Endothelial cell of umbilical vein (primary cell): ENCODE results near the gene MYD88. TPM values are rescaled to one million over a fixed set of nuclear protein-coding genes. Genes with fewer than 3 reads are reported as not detected.

Source experiments
- BruUV-seq: library from RNA; stranded (reverse); fragments of 400-500 nt; replicated peaks from 2 replicates; lab custom pipeline; 2021; lab: Mats Ljungman, UMichigan
- CTCF ChIA-PET: fragments of 300-600, 350-600 bp; sonication (Branson Sonifier 250); formaldehyde crosslinking; loops from one replicate; lab custom pipeline; 2021; ENCODE audit warnings: antibody characterized with exemption, inconsistent platforms; lab: Charles Lee
- POLR2A ChIA-PET: fragments of 300-600, 350-600 bp; sonication (Branson Sonifier 250); formaldehyde crosslinking; loops from one replicate; lab custom pipeline; 2021; ENCODE audit warnings: antibody characterized with exemption, inconsistent platforms; lab: Charles Lee
- DNase-seq: peaks from one replicate; pipeline ENCODE4 v3.0.0-alpha.2; 2011; ENCODE audit warnings: low read depth, low spot score
- FAIRE-seq: peaks from 2 replicates; lab custom pipeline; 2011; peaks lifted over from hg19 to GRCh38; lab: Jason Lieb, UNC
- H2AFZ ChIP-seq: 2 replicates; pipeline ENCODE4 v1.6.0; 2012; ENCODE audit warnings: low read depth, low read length, control low read depth, inconsistent platforms
- H3K27ac ChIP-seq: 2 replicates; pipeline ENCODE4 v1.5.1; 2011; ENCODE audit warnings: low read depth, mild to moderate bottlenecking, control low read depth, low read length, moderate library complexity; ENCODE audit not compliant: insufficient read depth
- H3K27me3 ChIP-seq, 2 experiments: 2 replicates each; pipeline versions ENCODE4 v1.6.0 to v1.6.1; 2011; ENCODE audit warnings: low read length in 2 of 2, mixed read lengths in 1 of 2; ENCODE audit not compliant: control insufficient read depth in 2 of 2, insufficient read depth in 2 of 2
- H3K36me3 ChIP-seq, 2 experiments: 2 replicates in 1 of 2; 3 replicates in 1 of 2; pipeline ENCODE4 v1.5.1; 2011; ENCODE audit warnings: low read length in 2 of 2, mild to moderate bottlenecking in 1 of 2, moderate library complexity in 1 of 2; ENCODE audit not compliant: control insufficient read depth in 2 of 2, insufficient read depth in 2 of 2; ENCODE audit errors: extremely low read depth in 1 of 2
- H3K4me1 ChIP-seq: 3 replicates; pipeline ENCODE4 v1.5.1; 2011; ENCODE audit warnings: mild to moderate bottlenecking, low read length; ENCODE audit not compliant: control insufficient read depth, insufficient read depth; ENCODE audit errors: extremely low read depth
- H3K4me2 ChIP-seq: 2 replicates; pipeline ENCODE4 v1.6.1; 2011; ENCODE audit warnings: low read length, control low read depth, mixed read lengths; ENCODE audit not compliant: insufficient read depth
- H3K4me3 ChIP-seq, 3 experiments: fragments of 200-600 bp in 1 of 3; sonication (generic), shearing (Covaris generic) in 1 of 3; replicated peaks in 1 of 3; 2 replicates each; pipeline ENCODE4 v1.5.1; 2011 to 2016; ENCODE audit warnings: control low read depth in 3 of 3, low read length in 3 of 3, mild to moderate bottlenecking in 2 of 3, inconsistent platforms in 1 of 3, low read depth in 1 of 3, moderate library complexity in 1 of 3; ENCODE audit not compliant: insufficient read depth in 1 of 3
- H3K79me2 ChIP-seq: 2 replicates; pipeline ENCODE4 v1.6.0; 2012; ENCODE audit warnings: low read length, inconsistent platforms; ENCODE audit not compliant: control insufficient read depth, insufficient read depth
- H3K9ac ChIP-seq: replicated peaks from 2 replicates; pipeline ENCODE3; 2011; ENCODE audit warnings: low read length, control low read depth; ENCODE audit not compliant: insufficient read depth; ENCODE audit errors: extremely low read depth
- H3K9me1 ChIP-seq: replicated peaks from 3 replicates; pipeline ENCODE4 v1.6.0; 2011; ENCODE audit warnings: mild to moderate bottlenecking, low read length; ENCODE audit not compliant: control insufficient read depth, insufficient read depth; ENCODE audit errors: extremely low read depth
- H3K9me3 ChIP-seq: replicated peaks from 2 replicates; pipeline ENCODE4 v1.5.1; 2012; ENCODE audit warnings: low read length, inconsistent platforms; ENCODE audit not compliant: control insufficient read depth, insufficient read depth
- H4K20me1 ChIP-seq: replicated peaks from 2 replicates; pipeline ENCODE3; 2011; ENCODE audit warnings: mild to moderate bottlenecking, low read length; ENCODE audit not compliant: control insufficient read depth, insufficient read depth; ENCODE audit errors: extremely low read depth
- FOS ChIP-seq: IDR thresholded peaks from 2 replicates; pipeline ENCODE4 v1.6.1; 2011; ENCODE audit warnings: mild to moderate bottlenecking, low read length, moderate library complexity, borderline replicate concordance; ENCODE audit not compliant: insufficient read depth
- GATA2 ChIP-seq: IDR thresholded peaks from 2 replicates; pipeline ENCODE4 v1.7.0; 2011; ENCODE audit warnings: low read depth, mild to moderate bottlenecking, moderate library complexity, mixed read lengths, low read length; ENCODE audit not compliant: insufficient read length, insufficient read depth
- JUN ChIP-seq: IDR thresholded peaks from 2 replicates; pipeline ENCODE4 v1.6.1; 2011; ENCODE audit warnings: borderline replicate concordance, low read depth; ENCODE audit not compliant: insufficient read length, insufficient read depth
- MYC ChIP-seq: IDR thresholded peaks from one replicate; pipeline ENCODE4 v1.6.1; 2011; ENCODE audit warnings: mild to moderate bottlenecking, low read depth, low read length
- POLR2A ChIP-seq: IDR thresholded peaks from 2 replicates; pipeline ENCODE4 v1.6.1; 2012; ENCODE audit warnings: low read depth, mild to moderate bottlenecking, control low read depth, low read length
- POLR2AphosphoS5 ChIP-seq: IDR thresholded peaks from 2 replicates; pipeline ENCODE4 v1.6.1; 2012; ENCODE audit warnings: low read depth, mild to moderate bottlenecking, control low read depth, low read length, moderate library complexity; ENCODE audit not compliant: insufficient read depth
- dilution Hi-C: fragments of 300-500 bp; cut with MboI; formaldehyde crosslinking; loops from one replicate; pipeline ENCODE4 v1.15.0; 2019; ENCODE audit warnings: low sequenced_read_pairs; ENCODE audit not compliant: extremely low pct_ligation_motif_present
- intact Hi-C: fragments of 100-400 bp; cut with micrococcal nuclease; formaldehyde crosslinking; loops from one replicate; pipeline ENCODE4 v1.10.0; 2022
- polyA plus RNA-seq, 4 experiments: library from polyadenylated mRNA; depleted of rRNA in 3 of 4; stranded (reverse) in 3 of 4; unstranded in 1 of 4; fragments of >200 nt; gene quantifications; 2 replicates each; pipeline versions ENCODE4 v1.2.1 to v1.2.3, GENCODE V29; 2011 to 2012; ENCODE audit warnings: missing spikeins in 1 of 4
- total RNA-seq: library from RNA; stranded (reverse); gene quantifications from 2 replicates; pipeline ENCODE4 v1.2.3, GENCODE V29; 2021
- TF ChIP-seq, protein P1 (sequence below), 2 donors: IDR thresholded peaks; 1 replicate in 1 of 2; 2 replicates in 1 of 2; pipeline ENCODE4 v1.5.1; 2011; ENCODE audit warnings: low read length in 2 of 2, mild to moderate bottlenecking in 2 of 2, moderate library complexity in 2 of 2, control low read depth in 1 of 2, inconsistent platforms in 1 of 2, low read depth in 1 of 2; ENCODE audit not compliant: insufficient read depth in 1 of 2; ENCODE audit errors: extremely low read depth in 1 of 2
- TF ChIP-seq, protein P2 (sequence below): IDR thresholded peaks from 2 replicates; pipeline ENCODE4 v1.6.1; 2011; ENCODE audit not compliant: insufficient read depth, insufficient read length

Gene MYD88
- total and polyA plus RNA-seq, 2 donors (not counting 3 experiments of a cell fraction or from before 2014, with no cell fraction given) = 35.1 to 55.0 TPM

DNA sequence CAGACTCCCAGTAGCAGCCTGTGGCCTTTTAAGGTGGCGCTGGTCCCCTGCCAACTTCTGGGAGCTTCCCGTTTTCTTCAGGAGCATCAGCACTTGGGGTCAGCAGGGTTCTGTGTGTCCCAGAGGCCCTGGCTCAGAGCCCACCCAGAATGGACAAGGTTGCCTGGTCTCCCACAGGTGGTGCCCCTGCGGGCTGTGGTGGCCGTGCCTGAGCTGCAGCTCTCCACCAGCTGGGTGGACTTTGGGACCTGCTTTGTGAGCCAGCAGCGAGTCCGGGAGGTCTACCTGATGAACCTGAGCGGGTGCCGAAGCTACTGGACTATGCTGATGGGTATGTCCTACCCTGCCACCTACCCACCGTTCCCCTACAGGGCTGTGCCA is 17.0 kb upstream of the MYD88 start:
- POLR2A ChIA-PET = no interaction called here
- no peak for FAIRE-seq

More for the DNA sequence above, 17.0 kb upstream of the MYD88 start:
- Histone ChIP-seq H3K4me2 (no peak overlapping the region), H4K20me1 (no peaks in the 10 kb centered on the region), H2AFZ (no peak overlapping the region), H3K79me2 (no peaks in the 10 kb centered on the region), H3K27me3 (no peaks in the 10 kb centered on the region), H3K9me3 (no peaks in the 10 kb centered on the region), H3K27ac (no peak overlapping the region), H3K36me3 (peaks cover 9 to 24% of the 10 kb centered on the region in 2 experiments), H3K9ac (no peak overlapping the region), H3K4me1 (no peaks in the 10 kb centered on the region), H3K9me1 (no peaks in the 10 kb centered on the region), H3K4me3 (no peak overlapping the region)
- no peak for DNase-seq
- TF ChIP-seq POLR2A (no peak), JUN (no peak), MYC (no peak), GATA2 (no peak), POLR2AphosphoS5 (no peak), FOS (no peak)
- TF ChIP-seq, protein P1, sequence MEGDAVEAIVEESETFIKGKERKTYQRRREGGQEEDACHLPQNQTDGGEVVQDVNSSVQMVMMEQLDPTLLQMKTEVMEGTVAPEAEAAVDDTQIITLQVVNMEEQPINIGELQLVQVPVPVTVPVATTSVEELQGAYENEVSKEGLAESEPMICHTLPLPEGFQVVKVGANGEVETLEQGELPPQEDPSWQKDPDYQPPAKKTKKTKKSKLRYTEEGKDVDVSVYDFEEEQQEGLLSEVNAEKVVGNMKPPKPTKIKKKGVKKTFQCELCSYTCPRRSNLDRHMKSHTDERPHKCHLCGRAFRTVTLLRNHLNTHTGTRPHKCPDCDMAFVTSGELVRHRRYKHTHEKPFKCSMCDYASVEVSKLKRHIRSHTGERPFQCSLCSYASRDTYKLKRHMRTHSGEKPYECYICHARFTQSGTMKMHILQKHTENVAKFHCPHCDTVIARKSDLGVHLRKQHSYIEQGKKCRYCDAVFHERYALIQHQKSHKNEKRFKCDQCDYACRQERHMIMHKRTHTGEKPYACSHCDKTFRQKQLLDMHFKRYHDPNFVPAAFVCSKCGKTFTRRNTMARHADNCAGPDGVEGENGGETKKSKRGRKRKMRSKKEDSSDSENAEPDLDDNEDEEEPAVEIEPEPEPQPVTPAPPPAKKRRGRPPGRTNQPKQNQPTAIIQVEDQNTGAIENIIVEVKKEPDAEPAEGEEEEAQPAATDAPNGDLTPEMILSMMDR (IDR thresholded peaks at IDR 0.05; ENCODE audit: extremely low read depth in 1 of 2, insufficient read depth in 1 of 2, low read depth in 1 of 2, low read length in 2 of 2) = no peak
- TF ChIP-seq, protein P2, sequence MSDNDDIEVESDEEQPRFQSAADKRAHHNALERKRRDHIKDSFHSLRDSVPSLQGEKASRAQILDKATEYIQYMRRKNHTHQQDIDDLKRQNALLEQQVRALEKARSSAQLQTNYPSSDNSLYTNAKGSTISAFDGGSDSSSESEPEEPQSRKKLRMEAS = no peak
- intact Hi-C loops = no loop called here
- BruUV-seq = no TSS peak
- CTCF ChIA-PET = interaction anchor here (0.9 to 2.0 kb wide), 3 partner anchors 10 to 225 kb away, joined by 3 to 5 read pairs (median 3); partner anchors contain the start of gene XYLB
- dilution Hi-C loops = no loop called here
